Measurements from ENCODE around the gene FMNL1.
A peak's percentile ranks its signal among the peaks of the same experiment; 100 is the strongest.

The FMNL1 gene

DNA sequence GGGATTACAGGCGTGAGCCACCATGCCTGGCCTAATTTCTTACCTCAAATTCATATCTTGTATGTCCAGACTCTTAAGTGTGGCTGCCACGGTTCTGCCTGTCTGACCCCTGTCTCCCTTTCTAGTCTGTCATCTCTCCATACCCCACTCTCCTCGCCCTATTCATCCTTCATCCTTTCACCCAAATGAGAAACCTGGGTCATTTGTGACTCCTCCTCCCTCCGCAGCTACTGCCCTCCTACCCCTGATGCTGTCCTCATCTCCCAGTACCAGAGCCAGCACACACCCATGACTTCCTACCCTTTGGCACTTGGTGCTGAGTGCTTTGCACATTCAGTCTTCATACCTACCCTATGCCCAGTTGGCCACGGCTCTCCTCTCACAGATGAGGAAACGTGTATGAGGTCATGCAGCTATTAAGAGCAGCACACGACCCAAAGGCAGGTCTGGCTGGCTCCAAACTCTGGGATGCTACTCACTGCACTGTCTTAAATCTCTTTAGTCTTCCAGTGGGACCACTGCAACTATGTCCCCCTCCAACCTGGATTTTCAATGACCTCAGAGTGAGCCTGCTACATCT lies 38.6 kb downstream of the FMNL1 start:
- DNase-seq, result no peak

DNA sequence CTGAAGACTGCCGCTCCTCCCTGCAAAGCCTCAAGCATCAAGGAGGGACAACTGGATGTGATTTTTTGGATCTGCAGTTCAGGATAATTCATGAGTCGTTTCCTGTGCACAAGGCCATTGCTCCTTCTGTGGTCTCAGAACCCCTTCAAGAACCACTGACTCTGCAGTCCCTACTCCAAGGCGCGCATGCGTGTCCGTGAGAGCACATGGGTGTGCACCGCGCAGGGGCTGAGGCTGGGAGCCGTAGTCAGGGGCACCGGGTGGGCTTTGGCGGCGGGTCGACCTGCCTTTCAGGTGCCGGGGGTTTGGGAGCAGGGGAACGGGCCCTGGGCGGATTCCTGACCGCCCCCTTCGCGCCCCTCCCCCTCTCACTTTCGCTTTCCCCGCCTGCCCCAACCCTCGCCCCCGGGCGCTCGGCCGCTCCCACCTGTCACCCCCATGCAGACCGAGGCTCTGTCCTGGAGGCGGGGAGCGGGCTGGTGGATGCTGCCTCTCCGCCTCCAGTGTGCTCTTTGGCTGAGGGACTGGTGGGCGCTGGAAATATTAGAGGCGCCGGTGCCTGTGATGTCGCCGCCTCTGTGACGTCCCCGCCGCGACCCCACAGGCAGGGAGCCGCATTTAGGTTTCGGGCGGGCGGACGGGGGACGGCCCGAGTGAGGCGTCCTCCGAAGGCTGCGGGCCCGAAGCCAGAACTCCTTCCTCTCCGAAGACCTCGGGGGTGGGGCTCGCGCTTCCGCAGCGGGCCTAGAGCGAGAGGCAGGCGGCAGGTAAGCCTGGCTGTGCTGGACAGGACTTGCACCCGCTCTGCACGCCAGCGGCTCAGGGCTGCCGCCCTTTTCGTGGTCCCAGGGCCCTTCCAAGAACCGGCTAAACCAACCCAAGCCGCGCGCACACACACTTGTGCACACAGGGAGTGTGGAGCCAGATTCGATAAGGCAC lies 40.2 kb downstream of the FMNL1 start, which contains the start of gene SPATA32:
Gene SPATA32, minus strand, starts transcription at position 518 of the 939 bp plus-strand sequence. Its CDS starts 78 bp downstream, at position 440.
- no peak for DNase-seq

DNA sequence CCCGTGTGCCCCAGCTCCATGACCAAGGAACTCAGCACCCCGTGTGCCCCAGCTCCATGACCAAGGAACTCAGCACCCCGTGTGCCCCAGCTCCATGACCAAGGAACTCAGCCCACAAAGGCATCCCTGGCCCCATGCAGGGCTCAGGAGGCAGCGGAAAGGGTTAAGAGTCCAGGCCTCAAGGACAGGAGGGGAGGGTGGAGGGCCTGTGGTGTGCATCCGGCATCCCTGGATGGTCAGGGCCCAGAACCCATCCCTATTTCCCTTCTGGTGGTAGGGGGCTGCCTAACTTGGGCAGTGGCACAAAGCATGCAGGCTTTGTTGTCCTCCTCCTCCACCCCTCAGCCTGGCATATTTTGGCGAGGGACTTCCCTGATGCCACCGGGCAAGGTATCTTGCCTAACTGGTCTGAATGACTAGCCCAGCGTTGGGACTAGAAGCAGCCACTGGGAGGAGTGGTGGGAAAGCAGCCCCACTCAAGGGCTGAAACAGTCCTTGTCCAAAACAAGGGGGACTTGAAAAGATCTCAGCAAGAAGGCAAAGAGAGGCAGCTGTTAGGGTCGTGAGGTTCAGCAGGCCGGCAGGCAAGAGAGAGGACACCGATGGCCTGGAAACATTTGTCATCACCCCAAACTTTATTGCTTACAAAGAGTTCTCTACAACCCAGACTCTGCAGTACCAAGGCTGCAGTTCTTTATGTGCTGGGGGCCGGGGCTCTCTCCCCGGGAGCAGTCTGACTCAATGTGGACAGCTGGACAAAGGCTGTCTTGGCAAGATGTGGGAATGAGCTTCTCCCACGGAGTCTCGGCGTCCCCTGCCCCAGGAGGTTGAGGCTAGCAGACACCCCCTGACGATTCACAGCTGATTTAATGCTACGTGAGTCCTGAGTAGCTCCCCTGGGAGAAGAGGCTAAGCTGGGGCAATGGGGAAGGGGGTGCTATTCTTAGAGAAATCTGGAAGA lies 41.1 kb downstream of the FMNL1 start:
- DNase-seq, result no peak

DNA sequence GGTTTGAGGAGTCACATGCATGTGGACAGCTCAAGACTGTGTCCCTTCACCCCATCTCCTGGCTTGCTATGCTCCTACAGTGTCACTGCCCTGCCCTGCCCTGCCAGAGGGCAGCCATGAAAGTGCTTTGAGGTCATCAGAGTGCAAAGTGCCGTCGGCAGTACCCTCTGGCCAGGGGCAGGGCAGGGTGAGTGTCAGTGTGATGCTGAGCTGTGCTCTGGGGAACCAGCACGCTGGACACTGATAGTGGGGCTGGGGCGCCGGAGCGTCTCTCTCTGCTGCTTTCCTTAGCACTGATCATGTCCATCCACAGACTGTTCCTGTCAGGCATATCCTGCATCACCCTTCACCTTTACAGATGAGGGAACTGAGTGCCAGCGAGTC lies 41.8 kb downstream of the FMNL1 start:
- no peak for DNase-seq

DNA sequence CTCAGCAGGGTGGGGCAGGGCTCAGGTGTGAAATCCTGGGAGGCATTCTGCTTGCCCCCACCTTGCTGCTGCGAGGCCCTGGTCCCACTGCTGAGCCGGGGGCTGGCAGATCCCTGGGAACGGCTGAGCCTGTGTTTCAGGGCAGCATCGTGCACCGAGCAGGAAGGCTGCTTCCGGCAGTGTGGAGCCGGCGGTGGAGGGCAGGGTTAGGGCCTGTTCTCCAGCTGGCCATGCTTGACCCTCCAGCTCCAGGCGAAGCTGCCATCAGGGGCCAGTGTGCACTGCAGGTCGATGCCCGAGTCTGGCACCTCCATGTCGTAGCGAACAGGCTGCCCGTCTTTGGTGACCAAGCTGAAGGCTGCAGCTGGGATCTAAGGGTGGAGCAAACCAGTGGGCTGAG lies 42.7 kb downstream of the FMNL1 start:
- DNase-seq, result no peak

DNA sequence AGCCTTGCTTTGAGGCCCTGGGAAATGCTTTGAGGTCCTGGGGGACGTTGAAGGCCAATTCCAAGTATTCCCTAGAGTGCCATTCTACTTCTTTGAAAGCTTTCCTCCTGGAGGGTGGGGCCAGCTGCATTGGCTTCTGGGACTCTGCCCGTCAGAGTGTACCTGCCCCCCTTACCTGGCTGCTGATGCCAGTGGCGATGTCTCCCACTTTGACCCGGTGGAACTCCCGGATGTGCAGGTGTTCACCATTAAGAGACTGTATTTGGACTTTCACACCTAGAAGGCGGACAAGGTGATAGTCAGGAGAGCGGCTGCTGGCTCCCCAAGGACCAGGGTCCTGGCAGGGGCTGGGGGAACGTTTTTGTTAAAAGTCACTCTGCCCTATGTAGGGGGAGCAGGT lies 43.3 kb downstream of the FMNL1 start:
- DNase-seq, result no peak

DNA sequence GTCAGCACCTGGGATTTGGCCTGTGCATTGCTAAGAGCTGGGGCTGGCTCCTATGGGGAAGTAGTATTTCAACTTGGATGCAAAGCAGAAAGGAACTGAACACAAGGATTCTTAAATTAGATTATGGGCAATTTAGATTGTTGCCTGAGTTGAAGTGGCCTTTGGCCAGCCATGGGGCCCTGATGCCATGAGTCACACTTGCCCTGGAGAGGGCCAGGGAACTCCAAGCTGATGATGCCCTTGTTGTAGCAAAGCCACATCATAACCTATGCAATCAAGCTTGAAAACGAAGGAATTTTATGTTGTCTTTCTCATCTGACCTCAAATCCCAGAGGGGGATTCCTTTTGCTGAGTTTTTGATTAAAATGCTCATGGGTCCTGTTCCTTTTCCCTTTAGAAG lies 44.1 kb downstream of the FMNL1 start:
- peak; percentile 92 for DNase-seq

DNA sequence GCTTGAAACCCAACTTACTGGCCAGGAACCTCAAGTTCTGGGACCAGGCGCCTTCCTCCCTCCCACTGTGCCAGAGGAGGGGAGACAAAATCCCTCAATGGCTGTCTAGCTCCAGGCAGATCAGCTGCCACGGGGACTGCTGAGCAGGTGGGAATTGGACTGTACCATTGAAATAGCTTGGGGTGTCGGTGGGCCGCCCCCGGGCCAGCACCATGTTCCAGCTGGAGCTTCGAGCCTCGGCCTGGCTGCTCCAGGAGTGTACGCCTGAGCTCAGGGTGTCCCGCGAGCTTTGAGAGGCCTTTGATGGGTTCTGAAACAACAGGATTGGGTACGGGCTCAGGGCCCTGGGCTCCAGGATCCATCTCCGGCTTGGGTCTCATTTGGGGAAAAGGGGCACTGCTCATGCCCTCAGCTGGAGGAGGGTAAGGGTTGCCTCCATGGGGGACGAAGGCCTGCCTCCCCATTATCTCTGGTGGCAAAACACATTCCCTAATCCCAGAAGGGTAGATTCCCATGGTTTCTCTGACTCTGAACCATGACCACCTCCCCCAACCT lies 44.8 kb downstream of the FMNL1 start:
- no peak for DNase-seq

DNA sequence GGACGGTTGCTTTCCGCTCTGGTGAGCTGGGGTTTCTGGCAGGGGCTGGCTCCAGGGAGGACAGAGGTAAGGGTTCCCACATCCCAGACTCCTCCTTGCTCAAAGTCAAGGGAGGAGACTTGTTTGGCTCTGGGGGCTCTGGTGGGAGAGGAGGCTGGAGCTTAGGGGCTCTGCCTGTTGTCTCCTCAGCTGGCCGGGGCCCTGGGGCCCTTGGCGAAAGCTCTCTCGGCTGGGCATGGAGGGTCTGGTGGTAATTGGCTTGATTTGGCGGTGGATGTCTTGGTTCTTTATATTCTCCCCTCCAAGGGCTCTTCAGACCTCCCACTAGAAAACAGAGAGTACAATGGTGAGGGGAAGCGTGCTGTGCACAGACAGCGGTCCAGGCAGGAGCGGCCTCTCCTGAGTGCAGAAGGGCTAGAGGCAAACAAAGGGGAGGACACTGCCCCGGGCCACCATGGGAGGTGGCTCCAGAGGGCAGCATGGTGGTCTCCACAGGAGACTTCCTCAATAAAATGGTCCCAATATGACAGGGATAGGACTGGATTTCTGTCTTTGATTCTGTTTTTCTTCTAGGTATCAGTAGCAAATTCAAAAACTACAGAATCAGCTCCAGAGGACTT lies 45.9 kb downstream of the FMNL1 start:
- no peak for DNase-seq

DNA sequence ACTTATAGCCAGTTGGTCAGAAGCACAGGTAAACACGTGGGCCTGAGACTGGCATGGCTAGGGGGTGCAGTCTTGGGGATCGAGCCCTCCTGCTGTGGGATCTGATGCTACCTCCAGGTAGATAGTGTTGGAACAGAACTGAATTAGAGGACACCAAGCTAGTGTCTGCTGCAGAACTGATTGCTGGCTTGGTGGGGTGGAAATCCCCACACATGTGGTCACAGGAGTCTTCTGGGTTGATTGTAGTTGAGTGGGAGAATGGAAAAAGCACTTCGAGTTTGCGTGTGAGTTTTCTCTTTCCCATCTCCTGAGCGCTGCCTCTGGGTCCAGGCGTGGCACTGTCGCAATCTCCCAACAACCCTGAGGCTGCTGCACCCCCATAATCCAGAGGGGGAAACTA lies 48.2 kb downstream of the FMNL1 start:
- no peak for DNase-seq

DNA sequence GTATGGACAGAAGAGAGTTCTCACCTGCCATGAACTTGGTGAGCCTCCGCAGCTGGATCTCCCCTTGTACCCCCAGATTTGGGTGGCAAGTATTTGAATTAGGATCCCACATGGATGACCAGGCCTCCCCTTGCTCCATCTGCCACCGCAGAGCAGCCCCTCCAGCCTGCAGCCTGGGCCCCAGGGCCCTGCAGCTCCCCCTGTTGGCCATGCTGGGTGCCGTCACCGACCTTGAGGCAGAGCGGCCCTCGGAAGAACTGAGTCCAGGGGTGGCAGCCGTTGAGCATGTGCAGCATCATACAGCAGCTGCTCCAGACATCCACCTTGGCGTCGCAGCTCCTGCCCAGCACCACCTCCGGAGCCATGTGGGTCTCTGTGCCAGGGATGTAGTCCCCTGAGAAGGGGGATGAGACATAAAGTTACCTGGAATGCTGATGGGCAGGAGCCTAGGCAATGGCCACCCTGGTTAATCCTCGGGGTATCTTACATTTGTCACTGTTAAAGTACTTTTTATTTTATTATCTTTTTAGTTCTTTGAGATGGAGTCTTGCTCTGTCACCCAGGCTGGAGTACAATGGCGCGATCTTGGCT lies 49.2 kb downstream of the FMNL1 start:
- DNase-seq, result no peak

DNA sequence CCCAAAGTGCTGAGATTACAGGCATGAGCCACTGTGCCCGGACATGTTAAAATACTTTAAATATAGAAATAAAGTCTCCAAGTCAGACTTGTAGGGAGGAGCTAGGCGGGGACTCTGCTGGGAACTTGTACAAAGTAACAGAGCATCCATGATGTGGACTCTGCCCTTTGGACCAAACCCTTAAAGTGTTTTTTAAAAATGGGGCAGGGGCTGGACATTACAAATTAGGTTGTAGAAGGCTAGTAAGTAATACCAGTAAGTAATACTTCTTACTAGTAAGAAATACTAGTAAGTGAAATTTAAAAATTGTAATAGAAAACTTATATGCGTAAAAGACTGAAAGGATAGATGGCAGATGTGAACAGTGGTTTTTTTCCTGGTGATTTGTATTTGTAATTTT lies 49.9 kb downstream of the FMNL1 start:
- no peak for DNase-seq

DNA sequence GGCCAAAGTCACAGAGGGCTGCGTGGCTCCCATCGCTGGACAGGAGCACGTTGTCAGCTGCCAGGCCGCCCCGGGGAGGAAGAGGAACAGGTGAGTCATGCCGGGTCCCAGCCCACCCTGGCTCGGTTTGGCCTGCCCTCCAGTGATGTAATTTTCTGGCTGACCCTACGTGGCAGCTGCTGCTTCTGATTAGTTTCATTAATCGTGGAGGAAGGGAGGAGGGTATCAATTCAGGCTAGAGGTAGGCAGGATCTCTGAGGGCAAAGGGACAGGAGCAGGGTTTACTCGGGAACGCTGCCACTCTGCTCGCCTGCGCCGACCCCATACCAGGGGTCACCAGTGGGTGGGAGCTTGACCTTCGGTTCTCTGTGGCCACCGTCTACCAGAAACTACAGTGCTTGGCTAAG lies 51.9 kb downstream of the FMNL1 start:
- no peak for DNase-seq

DNA sequence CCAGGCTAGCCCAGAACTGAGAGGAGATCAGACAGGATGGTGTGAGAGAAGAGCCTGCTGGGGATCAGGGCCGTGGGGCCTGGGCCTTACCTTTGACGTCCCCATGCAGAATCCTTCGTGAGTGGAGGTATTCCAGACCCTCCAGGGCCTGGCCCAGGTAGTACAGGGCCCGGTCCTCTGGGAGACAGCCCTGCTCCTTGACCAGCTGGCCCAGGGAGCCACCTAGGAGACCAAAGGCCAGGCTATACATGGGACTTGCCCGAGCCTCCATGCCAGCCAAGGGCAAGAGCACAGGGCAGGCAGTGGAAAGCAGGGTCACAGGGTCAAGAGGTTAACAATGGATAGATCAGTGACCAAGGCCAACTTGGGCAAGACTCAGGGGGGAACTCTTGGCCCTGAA lies 52.3 kb downstream of the FMNL1 start:
- DNase-seq, result no peak

DNA sequence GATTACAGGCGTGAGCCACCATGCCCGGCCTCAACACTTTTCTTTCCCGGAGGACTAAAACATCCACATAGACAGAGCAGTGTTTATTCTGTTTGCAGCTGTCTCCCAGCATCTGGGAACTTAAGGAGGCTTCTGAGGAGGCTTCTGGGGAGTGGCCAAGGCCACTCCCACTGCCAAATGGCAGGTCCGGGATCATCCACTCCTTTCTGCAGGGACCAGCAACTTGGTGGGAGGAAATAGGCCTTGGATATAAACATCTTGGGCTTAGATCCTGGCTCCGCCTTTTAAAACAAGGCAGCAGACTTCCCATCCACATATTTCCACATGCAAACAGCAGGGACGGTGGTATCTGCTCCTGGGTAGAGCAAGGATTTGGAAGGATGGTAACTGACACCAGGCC lies 54.3 kb downstream of the FMNL1 start:
- DNase-seq, result no peak

DNA sequence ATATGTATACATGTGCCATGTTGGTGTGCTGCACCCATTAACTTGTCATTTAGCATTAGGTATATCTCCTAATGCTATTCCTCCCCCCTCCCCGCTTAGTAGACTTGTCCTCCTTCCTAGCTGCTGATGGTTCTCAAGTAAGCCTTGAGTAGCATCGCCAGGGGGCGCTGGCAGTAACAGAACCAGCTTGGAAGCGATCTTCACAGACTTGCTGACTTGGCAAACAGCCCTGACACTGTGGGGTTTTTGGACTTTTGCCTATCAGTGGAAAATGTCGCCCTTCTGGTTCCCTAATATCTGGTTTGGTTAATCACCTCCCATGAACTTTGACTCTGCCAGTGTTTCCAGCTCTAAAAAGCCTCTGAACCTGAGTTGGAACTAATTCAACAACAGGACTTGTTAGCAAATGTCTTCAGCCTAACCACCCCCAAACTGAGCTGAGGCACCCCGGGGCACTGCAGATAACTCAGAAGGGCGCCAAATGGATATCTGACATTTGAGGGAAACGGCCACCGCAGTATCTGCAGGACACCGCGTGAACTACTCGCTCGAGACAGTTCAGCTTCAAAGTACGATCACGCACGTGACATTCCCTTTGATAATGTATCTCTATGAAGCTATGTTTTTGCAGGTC lies 55.6 kb downstream of the FMNL1 start:
- DNase-seq, result peak; percentile 91

DNA sequence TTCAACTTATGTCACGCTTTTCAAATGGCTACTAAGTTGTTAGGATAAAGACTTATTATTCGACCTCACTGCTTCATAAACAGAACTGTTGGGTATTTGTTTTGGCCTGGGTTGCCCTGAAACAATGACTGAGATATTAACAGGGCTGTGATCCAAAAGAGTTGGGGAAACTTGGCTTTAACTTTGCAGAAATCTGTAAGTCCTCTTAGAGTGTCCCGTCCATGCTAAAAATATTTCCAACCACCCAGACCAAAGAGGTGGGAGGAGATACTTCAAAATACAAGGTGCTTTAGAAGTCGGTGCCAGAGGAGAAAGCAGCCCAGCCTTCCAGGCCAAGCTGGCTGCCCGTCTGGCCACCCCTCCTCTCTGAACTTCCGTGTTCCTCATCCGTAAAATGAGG lies 56.3 kb downstream of the FMNL1 start:
- no peak for DNase-seq

DNA sequence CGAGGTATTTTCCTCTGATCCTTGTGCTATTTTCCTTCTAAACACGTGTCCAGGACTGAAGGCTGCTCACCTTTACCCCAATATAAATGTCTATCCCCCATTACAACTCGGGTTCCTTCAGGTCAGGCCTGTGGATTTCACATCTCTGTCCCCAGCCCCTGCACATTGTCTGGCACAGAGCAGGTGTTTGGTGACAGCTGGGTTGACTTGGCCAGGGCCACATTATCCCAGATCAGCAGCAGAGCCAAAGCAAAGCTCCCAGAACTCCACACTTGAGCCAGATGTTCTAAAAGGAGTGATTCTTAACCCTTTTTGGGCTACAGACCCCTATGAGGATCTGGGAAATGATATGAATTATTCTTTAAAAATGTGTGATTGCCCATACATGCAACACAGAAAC lies 58.2 kb downstream of the FMNL1 start:
- DNase-seq, result no peak

DNA sequence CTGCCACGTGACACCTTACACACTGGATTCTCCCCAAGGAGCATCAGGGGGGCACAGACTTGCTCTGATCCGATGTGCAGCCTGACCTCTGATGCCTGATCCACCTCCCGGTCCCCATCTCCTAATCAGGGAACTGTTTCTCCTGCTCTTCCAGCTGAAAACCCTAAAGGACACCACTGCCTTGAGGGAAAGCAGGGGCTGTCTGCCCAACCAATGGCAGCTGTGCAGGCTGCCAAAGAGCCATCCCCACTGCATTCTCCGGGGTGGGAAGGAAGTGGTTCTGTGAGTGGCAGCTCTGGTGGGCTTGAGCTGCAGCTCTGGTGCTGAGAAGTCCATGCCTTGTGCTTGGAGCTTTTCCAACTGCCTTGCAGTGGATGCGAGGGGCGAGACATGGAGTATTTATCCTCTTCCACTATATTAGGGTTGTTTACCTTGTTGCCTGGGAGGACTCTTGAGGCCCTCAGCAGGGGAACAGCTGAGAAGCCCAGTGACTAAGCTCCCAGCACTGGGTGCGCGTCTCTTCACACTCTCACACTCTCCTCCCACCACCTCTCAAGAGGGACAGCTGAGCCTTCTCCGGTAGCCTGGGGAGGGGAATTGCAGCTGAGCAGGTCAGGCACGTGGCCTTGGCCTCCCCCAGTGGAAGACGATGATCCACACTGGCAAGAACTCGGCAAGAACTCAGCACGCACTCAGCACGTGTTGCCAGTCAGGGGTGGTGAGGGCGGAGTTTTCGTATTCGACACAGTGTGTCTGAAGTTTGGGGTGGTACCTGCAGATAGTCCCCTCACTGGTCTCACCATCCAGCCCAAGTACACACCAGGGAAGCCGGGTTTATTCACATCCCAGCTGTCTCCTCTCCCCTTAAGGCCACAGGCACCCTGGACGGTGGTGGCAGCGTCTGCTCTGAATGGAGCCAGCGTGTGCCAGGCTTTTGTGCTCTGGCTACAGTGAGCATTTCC lies 61.3 kb downstream of the FMNL1 start:
- DNase-seq, result no peak

DNA sequence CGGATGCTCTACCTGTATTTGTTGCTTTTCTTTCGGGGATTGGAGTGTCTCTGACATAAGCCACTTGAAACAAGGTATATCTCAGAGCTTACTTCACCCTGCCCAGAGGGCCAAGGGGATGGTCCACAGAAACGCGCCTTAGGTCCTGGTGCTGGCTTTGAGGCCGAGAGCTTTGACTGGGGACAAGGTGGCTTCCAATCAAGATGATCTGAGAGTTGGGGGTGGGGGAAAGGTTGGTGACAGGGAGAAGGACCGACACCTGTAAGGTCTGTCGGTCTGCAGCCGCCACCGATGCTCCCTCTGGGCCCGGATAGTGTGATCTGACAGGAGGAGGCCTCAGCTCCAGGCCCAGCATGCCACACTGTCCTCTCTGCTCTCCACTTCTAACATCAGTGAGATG lies 62.0 kb downstream of the FMNL1 start:
- DNase-seq, result no peak

Data from EL (cell line).